Upper lobe of left lung (tissue), 4 donors: ENCODE measurements around the gene PCDH1.

Experiments
- POLR2AphosphoS5 ChIP-seq, 2 donors: sonication (generic); formaldehyde crosslinking; IDR thresholded peaks; one replicate each; pipeline ENCODE4 v1.5.1; 2017; ENCODE audit warnings: antibody characterized with exemption in 2 of 2
- TF ChIP-seq, protein P1 (sequence below), 6 experiments: fragments of 450-650 bp in 4 of 6; fragments of 200-600 bp in 2 of 6; sonication (generic) in 2 of 6; IDR thresholded peaks; one replicate each; pipeline ENCODE4 v1.5.1; 2016 to 2019; ENCODE audit warnings: antibody characterized with exemption in 6 of 6

DNA sequence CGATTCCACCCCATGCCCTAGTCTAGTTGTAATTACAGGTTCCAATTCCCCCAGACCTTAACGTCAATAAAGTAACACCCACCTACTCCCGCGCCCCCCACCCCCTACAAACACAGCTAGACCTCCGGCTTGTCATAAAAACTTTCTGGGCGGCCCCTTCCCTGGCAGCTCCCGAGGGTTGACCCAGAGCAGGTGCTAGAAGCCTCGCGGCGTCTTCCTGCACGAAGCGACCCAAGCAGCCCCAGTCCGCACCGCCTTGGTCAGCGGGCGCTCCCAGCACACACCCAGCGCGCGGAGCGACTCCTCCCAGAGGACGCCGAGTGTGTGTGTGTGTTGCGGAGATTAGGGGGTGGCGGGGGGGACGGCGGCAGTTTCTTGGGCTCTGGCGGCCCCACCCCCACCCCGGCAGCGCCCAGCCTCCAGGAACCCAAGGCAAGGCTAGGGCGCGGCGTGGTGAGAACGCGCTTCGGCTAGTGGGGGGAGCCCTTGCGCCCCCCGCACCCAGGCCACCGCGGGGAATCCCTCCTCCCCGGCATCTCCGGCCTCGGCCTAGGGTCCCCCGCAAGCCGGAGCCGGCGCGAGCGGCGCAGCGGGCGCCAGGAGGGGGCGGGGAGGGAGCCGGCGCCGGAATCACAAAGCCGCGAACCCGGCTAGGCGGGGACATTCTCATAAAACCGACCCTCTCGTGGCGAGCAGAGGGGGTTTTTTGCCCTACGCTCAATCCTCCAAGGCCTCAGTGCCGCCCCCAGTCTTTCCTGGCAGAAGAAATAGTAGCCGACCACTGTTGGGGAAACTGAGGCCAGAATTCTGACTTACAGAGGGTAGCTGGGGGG is 2.2 kb downstream of the PCDH1 start:
- TF ChIP-seq, protein P1, sequence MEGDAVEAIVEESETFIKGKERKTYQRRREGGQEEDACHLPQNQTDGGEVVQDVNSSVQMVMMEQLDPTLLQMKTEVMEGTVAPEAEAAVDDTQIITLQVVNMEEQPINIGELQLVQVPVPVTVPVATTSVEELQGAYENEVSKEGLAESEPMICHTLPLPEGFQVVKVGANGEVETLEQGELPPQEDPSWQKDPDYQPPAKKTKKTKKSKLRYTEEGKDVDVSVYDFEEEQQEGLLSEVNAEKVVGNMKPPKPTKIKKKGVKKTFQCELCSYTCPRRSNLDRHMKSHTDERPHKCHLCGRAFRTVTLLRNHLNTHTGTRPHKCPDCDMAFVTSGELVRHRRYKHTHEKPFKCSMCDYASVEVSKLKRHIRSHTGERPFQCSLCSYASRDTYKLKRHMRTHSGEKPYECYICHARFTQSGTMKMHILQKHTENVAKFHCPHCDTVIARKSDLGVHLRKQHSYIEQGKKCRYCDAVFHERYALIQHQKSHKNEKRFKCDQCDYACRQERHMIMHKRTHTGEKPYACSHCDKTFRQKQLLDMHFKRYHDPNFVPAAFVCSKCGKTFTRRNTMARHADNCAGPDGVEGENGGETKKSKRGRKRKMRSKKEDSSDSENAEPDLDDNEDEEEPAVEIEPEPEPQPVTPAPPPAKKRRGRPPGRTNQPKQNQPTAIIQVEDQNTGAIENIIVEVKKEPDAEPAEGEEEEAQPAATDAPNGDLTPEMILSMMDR (IDR thresholded peaks at IDR 0.05): peak in 1 of 6 experiments; percentile 7
- peak in 1 of 2 donors; percentile 8 for TF ChIP-seq POLR2AphosphoS5 (IDR thresholded peaks at IDR 0.05)
